Fibroblast of mammary gland (primary cell): ENCODE results near the gene RNU7-1.

Source experiments
- DNase-seq: peaks from one replicate; pipeline ENCODE4 v3.0.0-alpha.2; 2010; ENCODE audit warnings: low read depth
- H3K4me3 ChIP-seq: 2 replicates; pipeline ENCODE4 v1.5.1; 2011; ENCODE audit warnings: low read depth, mild to moderate bottlenecking, low read length, moderate library complexity; ENCODE audit not compliant: control insufficient read depth
- TF ChIP-seq, protein P1 (sequence below): conservative IDR thresholded peaks from 2 replicates; pipeline ENCODE4 v1.5.1; 2011; ENCODE audit warnings: low read depth, low read length, inconsistent platforms; ENCODE audit not compliant: control insufficient read depth, insufficient read depth

Gene RNU7-1

DNA sequence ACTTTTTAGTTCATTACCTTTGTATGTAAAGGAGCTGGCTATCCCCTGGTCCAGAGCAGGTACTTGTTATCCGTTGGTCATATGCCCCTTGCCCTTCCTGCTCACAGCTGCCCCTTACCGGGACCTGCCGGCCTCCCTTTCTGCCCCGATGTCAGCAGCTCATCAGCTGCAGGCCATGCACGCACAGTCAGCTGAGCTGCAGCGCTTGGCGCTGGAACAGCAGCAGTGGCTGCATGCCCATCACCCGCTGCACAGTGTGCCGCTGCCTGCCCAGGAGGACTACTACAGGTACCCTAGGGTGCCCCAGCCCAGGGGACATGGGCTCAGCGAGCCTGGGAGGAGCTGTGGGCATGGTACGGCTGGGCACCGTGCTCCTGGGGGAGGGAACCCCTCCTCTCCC, 2.3 kb upstream of the RNU7-1 start:
- no peak for DNase-seq
- H3K4me3 ChIP-seq: no peak overlapping the region
- TF ChIP-seq, protein P1, sequence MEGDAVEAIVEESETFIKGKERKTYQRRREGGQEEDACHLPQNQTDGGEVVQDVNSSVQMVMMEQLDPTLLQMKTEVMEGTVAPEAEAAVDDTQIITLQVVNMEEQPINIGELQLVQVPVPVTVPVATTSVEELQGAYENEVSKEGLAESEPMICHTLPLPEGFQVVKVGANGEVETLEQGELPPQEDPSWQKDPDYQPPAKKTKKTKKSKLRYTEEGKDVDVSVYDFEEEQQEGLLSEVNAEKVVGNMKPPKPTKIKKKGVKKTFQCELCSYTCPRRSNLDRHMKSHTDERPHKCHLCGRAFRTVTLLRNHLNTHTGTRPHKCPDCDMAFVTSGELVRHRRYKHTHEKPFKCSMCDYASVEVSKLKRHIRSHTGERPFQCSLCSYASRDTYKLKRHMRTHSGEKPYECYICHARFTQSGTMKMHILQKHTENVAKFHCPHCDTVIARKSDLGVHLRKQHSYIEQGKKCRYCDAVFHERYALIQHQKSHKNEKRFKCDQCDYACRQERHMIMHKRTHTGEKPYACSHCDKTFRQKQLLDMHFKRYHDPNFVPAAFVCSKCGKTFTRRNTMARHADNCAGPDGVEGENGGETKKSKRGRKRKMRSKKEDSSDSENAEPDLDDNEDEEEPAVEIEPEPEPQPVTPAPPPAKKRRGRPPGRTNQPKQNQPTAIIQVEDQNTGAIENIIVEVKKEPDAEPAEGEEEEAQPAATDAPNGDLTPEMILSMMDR: no peak

DNA sequence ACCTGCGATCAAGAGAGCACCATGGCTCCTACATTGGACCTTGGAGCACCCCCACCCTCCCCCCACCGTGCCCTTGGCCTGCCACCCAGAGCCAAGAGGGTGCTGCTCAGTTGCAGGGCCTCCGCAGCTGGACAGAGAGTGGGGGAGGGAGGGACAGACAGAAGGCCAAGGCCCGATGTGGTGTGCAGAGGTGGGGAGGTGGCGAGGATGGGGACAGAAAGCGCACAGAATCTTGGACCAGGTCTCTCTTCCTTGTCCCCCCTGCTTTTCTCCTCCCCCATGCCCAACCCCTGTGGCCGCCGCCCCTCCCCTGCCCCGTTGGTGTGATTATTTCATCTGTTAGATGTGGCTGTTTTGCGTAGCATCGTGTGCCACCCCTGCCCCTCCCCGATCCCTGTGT, 1.8 kb upstream of the RNU7-1 start:
- no peak for DNase-seq
- TF ChIP-seq, protein P1: no peak

DNA sequence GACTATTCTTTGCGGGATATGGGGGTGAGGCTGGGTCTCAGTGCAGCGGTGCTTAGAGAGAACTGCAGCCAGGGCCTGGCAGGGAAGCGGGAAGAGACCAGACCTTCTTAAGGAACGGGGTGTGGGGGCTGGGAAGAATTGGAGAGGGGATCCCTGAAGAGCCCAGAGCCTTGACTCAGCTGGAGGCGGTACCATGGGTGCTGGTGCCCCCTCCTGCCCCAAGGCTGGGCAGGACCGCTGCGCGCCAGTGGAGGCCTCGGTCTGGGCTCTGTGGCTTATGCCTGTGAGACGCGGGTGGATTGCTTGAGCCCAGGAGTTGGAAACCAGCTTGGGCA, 1.3 kb upstream of the RNU7-1 start:
- DNase-seq: no peak
- H3K4me3 ChIP-seq: no peak overlapping the region
- TF ChIP-seq, protein P1: no peak

More for the DNA sequence above, 1.8 kb upstream of the RNU7-1 start:
- no peak overlapping the region for H3K4me3 ChIP-seq

DNA sequence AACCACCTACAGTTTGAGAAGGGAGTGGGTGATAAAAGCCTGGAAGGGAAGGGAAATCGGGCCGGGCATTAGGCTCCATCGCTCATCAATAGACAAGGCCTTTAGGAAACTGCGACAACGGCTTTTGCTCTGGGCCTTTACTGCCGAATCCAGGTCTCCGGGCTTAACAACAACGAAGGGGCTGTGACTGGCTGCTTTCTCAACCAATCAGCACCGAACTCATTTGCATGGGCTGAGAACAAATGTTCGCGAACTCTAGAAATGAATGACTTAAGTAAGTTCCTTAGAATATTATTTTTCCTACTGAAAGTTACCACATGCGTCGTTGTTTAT, 261 bp upstream of the RNU7-1 start:
- DNase-seq: peak; percentile 95
- H3K4me3 ChIP-seq: peak overlapping the region; percentile 82
- TF ChIP-seq, protein P1: no peak

DNA sequence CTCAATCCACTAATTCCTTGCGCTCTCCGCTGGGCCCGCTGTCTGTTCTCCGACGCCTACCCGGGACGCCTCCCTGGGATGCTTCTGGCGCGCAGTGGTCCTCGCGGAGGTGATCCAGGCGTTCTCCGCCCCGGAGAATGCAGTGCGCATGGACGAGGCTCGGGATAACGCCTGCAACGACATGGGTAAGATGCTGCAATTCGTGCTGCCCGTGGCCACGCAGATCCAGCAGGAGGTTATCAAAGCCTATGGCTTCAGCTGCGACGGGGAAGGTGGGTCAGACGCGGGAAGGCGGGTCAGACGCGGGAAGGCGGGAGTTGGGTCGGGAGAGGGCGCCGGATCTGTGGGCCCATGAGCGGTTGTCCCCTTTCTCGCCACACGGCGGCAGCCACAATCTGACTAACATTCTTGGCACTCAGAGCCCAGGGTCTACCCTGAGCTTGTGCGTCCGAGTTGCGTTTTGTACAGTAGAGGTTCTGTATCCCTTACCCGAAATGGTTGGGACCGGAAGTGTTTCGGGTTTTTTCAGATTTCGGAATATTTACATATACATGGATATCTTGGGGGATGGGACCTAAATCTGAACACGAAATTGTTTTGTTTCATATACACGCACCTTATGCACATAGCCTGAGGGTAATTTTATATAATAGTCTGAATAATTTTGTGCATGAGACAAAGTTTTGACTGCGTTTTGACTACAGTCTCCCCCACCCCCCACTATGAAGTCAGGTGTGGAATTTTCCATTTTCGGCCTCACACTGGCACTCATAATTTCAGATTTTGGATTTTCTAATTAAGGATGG, 968 bp downstream of the RNU7-1 start:
- TF ChIP-seq, protein P1: peak; percentile 84
- peak; percentile 91 for DNase-seq
- H3K4me3 ChIP-seq: peak overlapping the region; percentile 82

DNA sequence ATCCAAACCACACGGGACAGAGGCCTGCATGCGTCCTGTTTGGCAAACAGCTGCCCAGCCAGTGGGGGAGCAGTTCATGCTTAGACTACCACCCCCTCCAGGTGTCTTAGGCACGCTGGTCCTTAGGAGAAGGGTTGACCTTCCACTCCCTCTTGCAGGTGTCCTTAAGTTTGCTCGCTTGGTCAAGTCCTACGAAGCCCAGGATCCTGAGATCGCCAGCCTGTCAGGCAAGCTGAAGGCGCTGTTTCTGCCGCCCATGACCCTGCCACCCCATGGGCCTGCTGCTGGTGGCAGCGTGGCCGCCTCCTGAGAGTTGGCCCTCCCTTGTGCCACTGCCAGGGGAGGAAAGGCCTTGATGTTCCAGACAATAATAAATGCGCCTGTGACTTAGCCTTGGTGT, 2.0 kb downstream of the RNU7-1 start:
- no peak for DNase-seq
- H3K4me3 ChIP-seq: no peak overlapping the region

More for the DNA sequence above, 2.0 kb downstream of the RNU7-1 start:
- TF ChIP-seq, protein P1: no peak
